NCI-H82 (cell line): ENCODE data around the gene RAX.

Experiments used
- DNase-seq: peaks from one replicate; lab custom pipeline; 2025; lab: John Stamatoyannopoulos, UW

RAX gene

GRCh38 chr18:59272891-59273758, at the start of gene RAX:
Gene RAX (minus strand): TSS chr18:59273454. CDS start chr18:59273206, 248 bp downstream.
- DNase-seq = peak; percentile 87

GRCh38 chr18:59318460-59319050, 45.3 kb upstream of the RAX start, which contains the start of gene CPLX4:
Gene CPLX4 (minus strand): TSS chr18:59318649. CDS start chr18:59318462, 187 bp downstream.
- peak; percentile 94 for DNase-seq

GRCh38 chr18:59311631-59312030, 38.4 kb upstream of the RAX start:
- DNase-seq = no peak

GRCh38 chr18:59308938-59309260, 35.6 kb upstream of the RAX start:
- DNase-seq = no peak

GRCh38 chr18:59308248-59308937, 35.1 kb upstream of the RAX start:
- peak; percentile 80 for DNase-seq

- DNase-seq = no peak
Measured at GRCh38 chr18:59306640-59307039, 33.4 kb upstream of the RAX start.

GRCh38 chr18:59305295-59305694, 32.0 kb upstream of the RAX start:
- peak; percentile 32 for DNase-seq

GRCh38 chr18:59303656-59304195, 30.5 kb upstream of the RAX start:
- DNase-seq = peak; percentile 30

GRCh38 chr18:59303006-59303405, 29.8 kb upstream of the RAX start:
- DNase-seq = peak; percentile 75

- DNase-seq = no peak
Measured at GRCh38 chr18:59301929-59302328, 28.7 kb upstream of the RAX start.

- DNase-seq = no peak
Measured at GRCh38 chr18:59300676-59301285, 27.5 kb upstream of the RAX start.

GRCh38 chr18:59298871-59299270, 25.6 kb upstream of the RAX start:
- DNase-seq = peak; percentile 83

GRCh38 chr18:59293317-59293716, 20.1 kb upstream of the RAX start:
- DNase-seq = no peak

GRCh38 chr18:59286341-59286740, 13.1 kb upstream of the RAX start:
- DNase-seq = no peak

- DNase-seq = no peak
Measured at GRCh38 chr18:59282341-59282740, 9.1 kb upstream of the RAX start.

- DNase-seq = peak; percentile 94
Measured at GRCh38 chr18:59279722-59280121, 6.5 kb upstream of the RAX start.

- DNase-seq = peak; percentile 33
Measured at GRCh38 chr18:59279193-59279592, 5.9 kb upstream of the RAX start.

GRCh38 chr18:59278793-59279192, 5.5 kb upstream of the RAX start:
- DNase-seq = no peak

- DNase-seq = no peak
Measured at GRCh38 chr18:59276047-59276446, 2.8 kb upstream of the RAX start.

GRCh38 chr18:59275406-59275949, 2.2 kb upstream of the RAX start:
- DNase-seq = peak; percentile 52

- no peak for DNase-seq
Measured at GRCh38 chr18:59274533-59274928, 1.3 kb upstream of the RAX start.
